PC-9 (cell line): ENCODE measurements around the gene CMTM6. TPM values are rescaled to one million over a fixed set of nuclear protein-coding genes. Genes with fewer than 3 reads are reported as not detected.

Source experiments
- BruUV-seq: library from RNA; stranded (reverse); fragments of 400-500 nt; replicated peaks from 2 replicates; lab custom pipeline; 2021; lab: Mats Ljungman, UMichigan
- CTCF ChIA-PET: fragments of 300-600 bp; sonication (Branson Sonifier 250); formaldehyde crosslinking; loops from one replicate; lab custom pipeline; 2022; ENCODE audit warnings: antibody characterized with exemption; lab: Charles Lee
- POLR2A ChIA-PET: fragments of 300-600 bp; sonication (Branson Sonifier 250); formaldehyde crosslinking; loops from one replicate; lab custom pipeline; 2022; ENCODE audit warnings: antibody characterized with exemption; ENCODE audit not compliant: unreplicated experiment; lab: Charles Lee
- DNase-seq, 2 experiments: peaks; one replicate each; pipeline versions ENCODE4 v3.0.0 to v3.0.0-alpha.2; 2015 to 2022; ENCODE audit warnings: mixed read lengths in 1 of 2
- H2AFZ ChIP-seq: fragments of 200-600 bp; sonication (generic); 2 replicates; pipeline ENCODE4 v1.8.1; 2017; ENCODE audit warnings: antibody characterized with exemption
- H3F3A ChIP-seq: fragments of 200-600 bp; sonication (generic); 2 replicates; pipeline ENCODE4 v1.8.1; 2017; ENCODE audit warnings: antibody characterized with exemption, mild to moderate bottlenecking, low read depth; ENCODE audit not compliant: insufficient read depth
- H3K27ac ChIP-seq: fragments of 200-600 bp; sonication (generic); 2 replicates; pipeline ENCODE4 v1.6.1; 2016; ENCODE audit warnings: mixed run types
- H3K27me3 ChIP-seq: fragments of 200-600 bp; sonication (generic); 2 replicates; pipeline ENCODE4 v1.6.1; 2016; ENCODE audit warnings: low read depth, mixed run types; ENCODE audit not compliant: insufficient read depth
- H3K36me3 ChIP-seq: fragments of 200-600 bp; sonication (generic); 2 replicates; pipeline ENCODE4 v1.6.1; 2016; ENCODE audit warnings: low read depth, mixed run types
- H3K4me1 ChIP-seq: fragments of 200-600 bp; sonication (generic); replicated peaks from 2 replicates; pipeline ENCODE4 v1.6.1; 2016; ENCODE audit warnings: mixed run types; ENCODE audit not compliant: insufficient read depth
- H3K4me2 ChIP-seq: fragments of 200-600 bp; sonication (generic); 2 replicates; pipeline ENCODE4 v1.6.1; 2017; ENCODE audit warnings: mixed run types
- H3K4me3 ChIP-seq: fragments of 200-600 bp; sonication (generic); 2 replicates; pipeline ENCODE4 v1.6.1; 2016; ENCODE audit warnings: mixed run types
- H3K79me2 ChIP-seq: fragments of 200-600 bp; sonication (generic); 2 replicates; pipeline ENCODE4 v1.6.1; 2017; ENCODE audit warnings: low read depth, mixed run types
- H3K9me2 ChIP-seq: fragments of 200-600 bp; sonication (generic); 2 replicates; pipeline ENCODE4 v1.8.1; 2017; ENCODE audit warnings: mild to moderate bottlenecking; ENCODE audit not compliant: insufficient read depth
- H3K9me3 ChIP-seq: fragments of 200-600 bp; sonication (generic); 2 replicates; pipeline ENCODE4 v1.8.1; 2016; ENCODE audit warnings: low read depth; ENCODE audit not compliant: insufficient read depth
- H4K20me1 ChIP-seq: fragments of 200-600 bp; sonication (generic); 2 replicates; pipeline ENCODE4 v1.8.1; 2017; ENCODE audit not compliant: insufficient read depth
- CTCF ChIP-seq: fragments of 200-600 bp; sonication (generic); conservative IDR thresholded peaks from 2 replicates; pipeline ENCODE4 v1.6.1; 2017; ENCODE audit warnings: mixed run types, antibody characterized with exemption, mild to moderate bottlenecking, moderate library complexity
- EZH2 ChIP-seq: fragments of 200-600 bp; sonication (generic); IDR thresholded peaks from 2 replicates; pipeline ENCODE4 v1.8.0; 2017; ENCODE audit warnings: antibody characterized with exemption, low read depth
- intact Hi-C: fragments of 100-400 bp; cut with micrococcal nuclease; formaldehyde crosslinking; loops from one replicate; pipeline ENCODE4 v1.10.0; 2022; ENCODE audit not compliant: unreplicated experiment
- total RNA-seq: library from RNA; stranded (reverse); gene quantifications from 2 replicates; pipeline ENCODE4 v1.2.3, GENCODE V29; 2021

The CMTM6 gene
- total RNA-seq, 1 experiment from 2014 or later: 69.4 TPM

- peak overlapping the region; percentile 79 for H3K4me3 ChIP-seq
- BruUV-seq: TSS peak; percentile 43
- H4K20me1 ChIP-seq: no peaks in the 10 kb centered on the region
- no peaks in the 10 kb centered on the region for H3F3A ChIP-seq
- intact Hi-C loops: no loop called here
- H3K79me2 ChIP-seq: peaks cover 29% of the 10 kb centered on the region
- no peaks in the 10 kb centered on the region for H3K36me3 ChIP-seq
- H3K9me2 ChIP-seq: no peaks in the 10 kb centered on the region
- H3K4me2 ChIP-seq: peak overlapping the region; percentile 83
- peaks cover 8% of the 10 kb centered on the region; the same call in 1 of the 2 replicates for H3K4me1 ChIP-seq
- H3K27ac ChIP-seq: no peak overlapping the region
- peak in 1 of 2 experiments; percentile 6 for DNase-seq
- no peaks in the 10 kb centered on the region for H3K27me3 ChIP-seq
- H2AFZ ChIP-seq: no peak overlapping the region; the same call in 1 of the 2 replicates
- CTCF ChIA-PET: interaction anchor here (0.5 to 1.9 kb wide), 8 partner anchors 13 to 986 kb away, joined by 3 to 16 read pairs (median 4); no protein-coding TSS in a partner anchor
- no peaks in the 10 kb centered on the region for H3K9me3 ChIP-seq
- POLR2A ChIA-PET: no interaction called here
- no peak for TF ChIP-seq CTCF
- no peak for TF ChIP-seq EZH2
These were observed 1.5 kb downstream of the CMTM6 start for GRCh38 chr3:32500880-32501782.

- Histone ChIP-seq H3K4me2 (peak overlapping the region; percentile 83; the same call in 1 of the 2 replicates), H3K27me3 (no peaks in the 10 kb centered on the region), H3K9me3 (no peaks in the 10 kb centered on the region), H3K4me1 (peaks cover 16% of the 10 kb centered on the region; the same call in 1 of the 2 replicates), H3K79me2 (peaks cover 29% of the 10 kb centered on the region), H3K9me2 (no peaks in the 10 kb centered on the region), H3K27ac (no peak overlapping the region), H3K36me3 (no peaks in the 10 kb centered on the region), H2AFZ (no peak overlapping the region), H3F3A (peaks cover 6% of the 10 kb centered on the region; the same call in 1 of the 2 replicates), H3K4me3 (no peak overlapping the region; the same call in 1 of the 2 replicates), H4K20me1 (no peaks in the 10 kb centered on the region)
- BruUV-seq: no TSS peak
- DNase-seq: no peak
- ChIA-PET POLR2A (no interaction called here), CTCF (no interaction called here)
- TF ChIP-seq EZH2 (no peak), CTCF (no peak)
- intact Hi-C loops: no loop called here
These were observed 2.4 kb downstream of the CMTM6 start for GRCh38 chr3:32500231-32500630.

- H3K79me2 ChIP-seq: peaks cover 29% of the 10 kb centered on the region
- intact Hi-C loops: no loop called here
- H3K27ac ChIP-seq: no peak overlapping the region
- BruUV-seq: no TSS peak
- H3K27me3 ChIP-seq: no peaks in the 10 kb centered on the region
- H3F3A ChIP-seq: peaks cover 7% of the 10 kb centered on the region; the same call in 1 of the 2 replicates
- H3K4me2 ChIP-seq: no peak overlapping the region
- TF ChIP-seq EZH2 (no peak), CTCF (no peak)
- peaks cover 22% of the 10 kb centered on the region for H3K4me1 ChIP-seq
- H3K9me3 ChIP-seq: no peaks in the 10 kb centered on the region
- no peaks in the 10 kb centered on the region for H4K20me1 ChIP-seq
- DNase-seq: no peak
- no peak overlapping the region for H3K4me3 ChIP-seq
- CTCF ChIA-PET: no interaction called here
- no peaks in the 10 kb centered on the region for H3K9me2 ChIP-seq
- POLR2A ChIA-PET: no interaction called here
- no peaks in the 10 kb centered on the region for H3K36me3 ChIP-seq
- no peak overlapping the region for H2AFZ ChIP-seq
These were observed 3.1 kb downstream of the CMTM6 start for GRCh38 chr3:32499585-32499984.
